HG03565 (cell line): ENCODE data around the gene RNF19B.
"Not testable (repeated sequence)": the region's sequence is repeated elsewhere in the genome, so short reads cannot be mapped to it uniquely, and the experiment has no call there.

Experiments
- ATAC-seq: cut with Tn5 transposase; IDR thresholded peaks from one replicate; pipeline ENCODE4 v1.9.1; 2021; ENCODE audit warnings: mild to moderate bottlenecking, moderate library complexity; ENCODE audit not compliant: unreplicated experiment

RNF19B gene

GRCh38 chr1:32933742-32934322 is 30.8 kb downstream of the RNF19B start:
- no peak for ATAC-seq

DNA sequence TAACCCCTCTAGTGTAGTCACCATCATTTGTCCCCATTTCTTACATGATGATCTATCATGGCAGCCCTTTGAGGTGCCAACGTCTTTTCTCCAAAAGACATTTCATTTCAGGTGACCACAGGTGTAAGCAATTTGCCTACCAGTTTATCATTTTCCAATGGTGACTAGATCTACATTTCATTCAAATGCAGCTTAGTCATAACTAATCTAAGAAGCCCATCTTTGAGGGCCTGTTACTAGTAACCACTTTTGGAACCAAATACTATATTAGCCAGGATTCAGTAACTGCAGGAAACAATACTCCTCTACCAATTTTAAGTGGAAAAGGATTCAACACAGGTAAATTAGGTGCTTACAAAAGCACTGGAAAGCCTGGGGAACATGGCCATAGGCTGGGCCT is 32.8 kb downstream of the RNF19B start:
- ATAC-seq: no peak

DNA sequence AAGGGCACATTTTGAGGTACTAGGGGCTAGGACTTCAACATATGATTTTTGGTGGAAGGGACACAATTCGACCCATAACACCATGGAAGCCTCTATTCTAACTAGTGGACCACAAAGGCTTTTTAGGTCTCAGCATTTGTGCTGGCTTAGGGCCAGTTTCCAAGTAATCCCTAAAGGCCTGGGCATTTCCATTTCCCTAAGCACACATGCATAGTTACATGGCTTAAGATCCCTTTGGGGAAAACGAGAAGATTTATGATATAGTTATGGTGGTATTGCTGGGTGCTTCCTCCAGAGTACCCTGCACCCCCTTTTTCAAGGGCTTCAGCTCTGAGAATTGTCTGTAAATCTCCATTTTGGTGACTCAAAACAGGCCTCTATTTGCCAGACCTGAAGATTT is 35.2 kb downstream of the RNF19B start:
- no peak for ATAC-seq

- no peak for ATAC-seq
Measured at GRCh38 chr1:32928715-32929114, 35.9 kb downstream of the RNF19B start.

DNA sequence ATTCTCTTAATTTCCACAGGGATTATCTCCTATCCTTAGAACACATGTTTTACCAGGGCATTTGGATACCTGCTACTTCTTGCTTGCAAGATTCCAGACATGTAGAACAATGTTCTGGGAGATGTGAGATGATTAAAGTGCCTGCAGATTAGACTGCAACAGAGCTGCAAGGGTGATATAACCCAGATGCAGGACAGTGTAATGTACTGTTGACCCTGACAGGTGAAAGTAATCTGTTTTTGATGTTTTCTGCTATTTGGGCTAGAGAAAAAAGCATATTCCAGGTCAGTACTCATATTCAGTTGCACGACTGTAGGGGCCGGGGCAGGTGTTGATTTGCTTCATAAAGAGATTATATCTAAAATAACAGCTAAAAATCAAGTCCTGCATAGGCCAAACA is 36.3 kb downstream of the RNF19B start:
- no peak for ATAC-seq

DNA sequence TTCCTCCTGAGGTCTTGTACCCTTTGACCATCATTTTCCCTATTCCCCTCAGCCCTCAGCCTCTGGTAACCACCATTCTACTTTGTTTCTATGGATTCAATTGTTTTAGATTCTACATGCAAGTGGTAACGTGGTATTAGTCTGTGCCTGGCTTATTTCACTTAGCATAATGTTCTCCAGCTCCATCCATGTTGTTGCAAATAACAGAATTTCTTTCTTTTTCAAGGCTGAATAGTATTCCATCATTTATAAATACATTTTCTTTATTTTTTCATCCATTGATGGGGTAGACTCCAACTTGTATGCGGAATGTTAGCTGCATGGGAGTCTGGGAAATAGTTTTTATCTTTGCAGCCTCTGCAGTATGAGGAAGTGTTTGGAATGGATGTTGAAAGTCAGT is 37.2 kb downstream of the RNF19B start:
- ATAC-seq: no peak

DNA sequence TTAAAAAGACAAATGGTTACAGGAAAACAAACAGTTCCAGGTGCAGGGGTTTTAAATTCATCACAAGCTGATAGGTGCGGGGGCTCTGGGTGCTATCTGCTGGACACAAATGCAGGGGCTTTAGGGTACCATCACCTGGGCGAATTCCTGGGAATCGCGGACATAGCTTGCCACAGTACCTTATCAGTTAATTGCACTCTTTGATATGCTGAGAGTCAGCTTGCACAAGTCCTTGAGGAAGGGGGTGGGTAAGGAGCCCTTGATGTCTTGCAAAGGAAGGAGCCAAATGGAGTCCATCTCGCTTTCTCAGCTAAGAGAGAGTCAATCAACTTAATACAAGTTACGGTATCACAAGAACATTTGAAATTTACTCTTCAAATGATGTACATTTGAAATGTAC is 38.0 kb downstream of the RNF19B start:
- ATAC-seq: no peak

- no peak for ATAC-seq
Measured at GRCh38 chr1:32925403-32926162, 39.0 kb downstream of the RNF19B start.

GRCh38 chr1:32924881-32925344 is 39.7 kb downstream of the RNF19B start:
- no peak for ATAC-seq

DNA sequence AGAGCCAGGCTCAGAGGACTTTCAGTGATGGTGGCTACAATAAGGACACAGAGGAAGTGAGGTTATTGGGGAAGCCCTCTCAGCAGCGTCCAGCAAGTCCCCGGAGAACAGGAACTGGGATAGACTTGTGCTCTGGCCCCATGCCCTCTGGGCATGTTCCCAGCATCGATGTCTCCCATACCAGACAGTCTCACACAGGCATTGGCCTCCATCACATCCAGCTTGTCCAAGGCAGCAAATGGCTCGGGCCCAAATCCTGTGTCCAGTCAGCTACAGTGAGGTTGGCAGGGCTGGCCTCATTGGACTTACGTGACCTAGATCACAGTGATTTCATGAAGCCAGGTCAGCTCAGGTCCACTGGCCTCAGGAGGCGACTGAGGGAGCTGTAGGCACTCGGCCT is 43.8 kb downstream of the RNF19B start:
- no peak for ATAC-seq

DNA sequence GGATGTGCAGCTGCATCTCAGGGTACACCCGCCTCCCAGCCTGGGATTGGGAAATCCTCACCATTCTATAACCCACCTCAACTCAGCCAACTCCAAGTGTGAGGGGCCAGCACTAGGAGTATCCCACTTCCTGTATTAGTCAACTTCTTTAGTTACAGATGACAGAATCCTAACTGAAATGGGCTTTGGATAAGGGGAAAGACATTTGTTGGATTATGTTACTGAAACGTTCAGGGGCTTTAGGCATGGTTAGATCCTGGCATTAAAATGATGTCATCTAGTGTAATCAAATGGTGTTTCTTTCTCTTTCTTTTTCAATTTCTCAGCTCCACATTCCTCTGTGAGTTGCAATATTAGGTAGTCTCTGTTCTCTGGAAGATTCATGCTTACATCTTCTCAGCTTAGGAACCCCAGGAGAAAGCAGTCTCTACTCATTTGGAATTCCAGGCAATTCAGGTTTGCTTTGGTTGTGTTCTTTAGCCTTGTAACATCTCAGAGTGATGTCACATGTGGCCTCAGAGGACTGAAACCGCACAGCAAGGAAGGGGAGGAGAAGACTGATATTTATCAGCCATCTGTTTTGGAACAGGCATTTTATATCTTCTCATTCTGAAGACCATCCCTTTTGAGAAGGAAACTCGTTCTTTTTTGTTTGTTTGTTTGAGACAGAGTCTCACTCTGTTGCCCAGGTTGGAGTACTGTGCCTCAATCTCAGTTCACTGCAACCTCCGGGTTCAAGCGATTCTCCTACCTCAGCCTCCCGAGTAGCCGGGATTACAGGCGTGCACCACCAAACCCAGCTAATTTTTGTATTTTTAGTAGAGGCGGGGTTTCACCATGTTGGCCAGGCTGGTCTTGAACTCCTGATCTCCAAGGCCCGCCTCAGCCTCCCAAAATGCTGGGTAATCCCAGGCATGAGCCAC is 44.5 kb downstream of the RNF19B start:
- no peak for ATAC-seq

DNA sequence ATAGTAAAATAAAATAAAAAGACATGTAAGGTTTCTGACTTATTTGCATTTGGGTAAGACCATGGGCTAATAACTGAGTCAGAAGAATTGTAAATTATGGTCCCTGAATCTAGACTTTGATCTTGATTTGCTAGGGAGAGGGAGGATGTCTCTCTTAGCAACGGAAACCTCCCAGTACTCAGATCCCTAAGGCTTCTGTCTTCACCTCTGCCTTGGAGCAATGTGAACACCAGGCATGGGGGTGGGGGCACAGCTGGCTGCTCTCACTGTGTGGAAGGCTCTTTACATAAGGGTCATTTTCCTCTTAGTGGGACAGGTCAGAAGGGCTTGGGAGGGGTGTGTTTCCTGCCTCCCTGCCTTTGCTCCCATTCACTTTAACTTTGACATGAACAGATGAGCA is 46.4 kb downstream of the RNF19B start:
- no peak for ATAC-seq

DNA sequence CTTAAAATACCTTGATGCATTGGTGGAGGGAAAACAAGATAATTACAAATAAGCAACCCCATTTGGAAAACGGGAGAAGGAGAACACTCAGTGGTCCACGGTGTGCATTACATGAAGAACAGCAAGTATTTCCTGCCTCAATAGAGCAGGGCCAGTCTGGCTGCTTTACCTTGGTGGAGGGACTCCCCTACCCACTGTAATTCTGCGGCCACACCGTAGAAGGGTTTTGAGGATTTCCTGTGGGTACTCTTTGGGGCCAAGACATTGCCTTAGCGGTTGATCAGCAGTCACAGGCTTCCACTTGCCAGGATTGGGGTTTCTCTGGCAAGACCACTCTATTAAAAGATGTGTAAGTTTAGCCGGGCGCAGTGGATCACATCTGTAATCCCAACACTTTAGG is 47.1 kb downstream of the RNF19B start:
- ATAC-seq: no peak

- no peak for ATAC-seq
Measured at GRCh38 chr1:32915766-32916706, 48.6 kb downstream of the RNF19B start.

DNA sequence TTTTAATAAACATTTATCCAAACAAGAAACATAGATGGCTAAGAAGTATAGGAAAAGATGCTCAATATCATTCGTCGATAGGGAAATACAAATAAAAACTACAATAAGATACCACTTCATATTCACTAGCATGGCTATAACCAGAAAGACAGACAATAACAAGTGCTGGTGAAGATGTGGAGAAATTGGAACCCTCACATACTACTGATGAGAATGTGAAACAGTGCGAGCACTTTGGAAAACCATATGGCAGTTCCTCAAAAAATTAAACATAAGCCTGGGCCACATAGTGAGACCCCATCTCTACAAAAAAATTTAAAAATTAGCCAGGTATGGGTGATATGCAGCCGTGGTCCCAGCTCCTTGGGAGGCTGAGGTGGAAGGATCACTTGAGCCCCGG is 54.3 kb downstream of the RNF19B start:
- no peak for ATAC-seq

DNA sequence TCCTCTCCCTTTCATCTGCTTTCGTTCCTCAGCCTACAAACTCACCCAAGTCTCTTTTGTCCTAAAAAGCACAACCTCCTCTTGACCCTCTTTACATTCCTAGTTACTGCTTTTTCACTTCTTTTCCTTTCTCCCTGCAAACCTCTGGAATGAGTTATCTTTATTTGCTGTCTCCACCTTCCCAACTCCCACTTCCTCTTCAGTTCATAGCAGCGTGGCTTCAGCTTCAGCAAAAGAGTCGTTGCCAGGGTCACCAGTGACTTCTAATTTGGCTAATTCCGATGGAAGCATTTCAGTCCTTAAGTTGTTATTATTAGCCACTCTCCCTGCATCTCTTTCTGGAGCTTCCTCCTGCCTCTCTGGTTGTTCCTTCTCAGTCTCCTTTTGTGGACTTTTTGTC is 57.2 kb downstream of the RNF19B start:
- no peak for ATAC-seq

GRCh38 chr1:32906654-32907053 is 58.0 kb downstream of the RNF19B start:
- ATAC-seq: no peak

- not testable (repeated sequence) for ATAC-seq
Measured at GRCh38 chr1:32905588-32905987, 59.0 kb downstream of the RNF19B start.

DNA sequence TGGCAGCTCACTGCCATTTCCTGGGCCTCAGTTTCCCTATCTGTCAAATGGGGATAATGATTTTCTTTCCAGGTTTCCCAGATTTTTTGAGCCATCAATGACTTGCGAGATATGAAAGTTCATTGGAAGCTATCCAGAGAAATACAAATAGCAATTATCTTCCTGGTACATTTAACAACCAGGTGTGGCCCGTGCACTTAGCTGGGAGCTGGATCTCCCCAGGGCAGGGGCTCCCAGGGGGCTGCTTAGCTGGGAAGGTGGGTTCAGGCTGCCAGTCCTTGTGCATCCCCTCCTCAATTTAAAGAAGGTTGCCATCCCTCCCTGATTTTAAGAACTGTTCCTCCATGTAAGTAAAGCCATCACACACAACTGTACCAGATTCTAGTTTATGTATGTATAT is 59.8 kb downstream of the RNF19B start:
- ATAC-seq: no peak

GRCh38 chr1:32903991-32904785 is 60.4 kb downstream of the RNF19B start:
- ATAC-seq: no peak
